ENCODE measurements around the gene CDKN2AIP. TPM values are rescaled to one million over a fixed set of nuclear protein-coding genes. Genes with fewer than 3 reads are reported as not detected.

CDKN2AIP gene
- total RNA-seq, 2 experiments from 2014 or later, result 31.2 to 36.3 TPM

DNA sequence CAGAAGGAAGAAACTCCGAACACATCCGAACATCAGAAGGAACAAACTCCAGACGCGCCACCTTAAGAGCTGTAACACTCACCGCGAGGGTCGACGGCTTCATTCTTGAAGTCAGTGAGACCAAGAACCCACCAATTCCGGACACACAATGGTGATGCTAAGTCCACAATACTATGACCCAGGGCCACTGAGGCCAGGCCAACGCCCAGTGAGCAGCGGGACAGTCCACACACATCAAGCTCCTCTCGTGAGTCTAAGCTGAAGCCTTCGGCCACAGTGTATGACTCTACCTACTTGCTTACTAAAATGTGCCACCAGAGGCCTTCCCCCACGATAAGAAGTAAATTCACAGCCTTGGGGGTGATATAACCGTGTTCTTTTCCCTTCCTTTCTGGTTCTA lies 10.2 kb upstream of the CDKN2AIP start:
- Histone ChIP-seq H3K4me1 (ENCODE audit: insufficient read depth, low read length, poor library complexity, severe bottlenecking) (peaks cover 7% of the 10 kb centered on the region), H3K27ac (ENCODE audit: low read depth, low read length, poor library complexity, severe bottlenecking) (no peak overlapping the region), H3K9me2 (ENCODE audit: insufficient read depth, low read length) (no peaks in the 10 kb centered on the region), H3K4me3 (ENCODE audit: low read depth, low read length, poor library complexity, severe bottlenecking) (no peak overlapping the region), H3K79me2 (ENCODE audit: insufficient read depth, low read depth, low read length) (no peaks in the 10 kb centered on the region), H3K36me3 (ENCODE audit: insufficient read depth, low read length) (no peaks in the 10 kb centered on the region), H4K20me1 (ENCODE audit: insufficient read depth, low read length) (no peaks in the 10 kb centered on the region), H2AFZ (ENCODE audit: low read length) (no peak overlapping the region), H3K9me3 (ENCODE audit: low read length) (no peaks in the 10 kb centered on the region), H3K4me2 (ENCODE audit: low read length) (no peak overlapping the region)
- ChIA-PET CTCF (ENCODE audit: unreplicated experiment) (no interaction called here), POLR2A (interaction anchor here (1.0 to 1.4 kb wide), 2 partner anchors 9 to 13 kb away, joined by 3 to 5 read pairs; no protein-coding TSS in a partner anchor)
- BruUV-seq (replicated peaks), result no TSS peak
- no peak for DNase-seq (ENCODE audit: low spot score)
- TF ChIP-seq EZH2phosphoT487 (IDR thresholded peaks at IDR 0.05; ENCODE audit: borderline replicate concordance, low read depth, low read length), result no peak
- TF ChIP-seq, protein P1, sequence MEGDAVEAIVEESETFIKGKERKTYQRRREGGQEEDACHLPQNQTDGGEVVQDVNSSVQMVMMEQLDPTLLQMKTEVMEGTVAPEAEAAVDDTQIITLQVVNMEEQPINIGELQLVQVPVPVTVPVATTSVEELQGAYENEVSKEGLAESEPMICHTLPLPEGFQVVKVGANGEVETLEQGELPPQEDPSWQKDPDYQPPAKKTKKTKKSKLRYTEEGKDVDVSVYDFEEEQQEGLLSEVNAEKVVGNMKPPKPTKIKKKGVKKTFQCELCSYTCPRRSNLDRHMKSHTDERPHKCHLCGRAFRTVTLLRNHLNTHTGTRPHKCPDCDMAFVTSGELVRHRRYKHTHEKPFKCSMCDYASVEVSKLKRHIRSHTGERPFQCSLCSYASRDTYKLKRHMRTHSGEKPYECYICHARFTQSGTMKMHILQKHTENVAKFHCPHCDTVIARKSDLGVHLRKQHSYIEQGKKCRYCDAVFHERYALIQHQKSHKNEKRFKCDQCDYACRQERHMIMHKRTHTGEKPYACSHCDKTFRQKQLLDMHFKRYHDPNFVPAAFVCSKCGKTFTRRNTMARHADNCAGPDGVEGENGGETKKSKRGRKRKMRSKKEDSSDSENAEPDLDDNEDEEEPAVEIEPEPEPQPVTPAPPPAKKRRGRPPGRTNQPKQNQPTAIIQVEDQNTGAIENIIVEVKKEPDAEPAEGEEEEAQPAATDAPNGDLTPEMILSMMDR (conservative IDR thresholded peaks at IDR 0.05; ENCODE audit: low read length), result no peak
- intact Hi-C loops (cut with micrococcal nuclease; ENCODE audit: unreplicated experiment), result no loop called here

DNA sequence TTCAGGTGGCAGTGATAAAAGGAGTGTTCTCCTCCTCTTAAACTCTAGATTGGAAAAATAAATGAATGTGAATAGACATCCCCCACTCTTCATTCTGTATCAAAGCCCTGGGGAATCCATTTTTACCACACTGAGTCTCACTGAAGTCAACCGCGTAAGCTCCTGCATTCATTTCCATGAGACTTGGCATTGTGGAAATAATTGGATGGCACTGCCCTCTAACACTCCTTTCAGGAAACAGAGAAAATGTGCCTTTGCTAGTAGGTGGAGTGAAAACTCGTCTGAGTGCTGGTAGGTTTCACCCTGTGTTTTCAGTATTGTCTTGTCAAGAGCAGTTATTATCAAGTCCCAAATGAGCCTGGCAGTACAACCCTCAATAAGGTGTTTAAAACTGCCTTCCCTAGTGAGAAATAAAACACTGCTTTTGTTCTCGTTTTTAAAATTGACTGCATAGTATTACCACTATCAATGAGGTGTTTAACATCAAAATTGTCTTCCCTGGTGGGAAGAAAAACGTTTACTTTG lies 9.7 kb upstream of the CDKN2AIP start:
- Histone ChIP-seq H3K4me1 (ENCODE audit: insufficient read depth, low read length, poor library complexity, severe bottlenecking) (peaks cover 7% of the 10 kb centered on the region), H2AFZ (ENCODE audit: low read length) (peak overlapping the region; percentile 28; the same call in 1 of the 2 replicates), H4K20me1 (ENCODE audit: insufficient read depth, low read length) (no peaks in the 10 kb centered on the region), H3K4me2 (ENCODE audit: low read length) (no peak overlapping the region), H3K4me3 (ENCODE audit: low read depth, low read length, poor library complexity, severe bottlenecking) (no peak overlapping the region), H3K36me3 (ENCODE audit: insufficient read depth, low read length) (no peaks in the 10 kb centered on the region), H3K79me2 (ENCODE audit: insufficient read depth, low read depth, low read length) (no peaks in the 10 kb centered on the region), H3K9me3 (ENCODE audit: low read length) (no peaks in the 10 kb centered on the region), H3K27ac (ENCODE audit: low read depth, low read length, poor library complexity, severe bottlenecking) (no peak overlapping the region), H3K9me2 (ENCODE audit: insufficient read depth, low read length) (no peaks in the 10 kb centered on the region)
- DNase-seq (ENCODE audit: low spot score), result no peak
- POLR2A ChIA-PET, result interaction anchor here (1.0 to 1.4 kb wide), 2 partner anchors 9 to 12 kb away, joined by 3 to 5 read pairs; no protein-coding TSS in a partner anchor
- TF ChIP-seq EZH2phosphoT487 (IDR thresholded peaks at IDR 0.05; ENCODE audit: borderline replicate concordance, low read depth, low read length), result no peak
- TF ChIP-seq, protein P1 (conservative IDR thresholded peaks at IDR 0.05; ENCODE audit: low read length), result no peak
- BruUV-seq (replicated peaks), result no TSS peak
- CTCF ChIA-PET (ENCODE audit: unreplicated experiment), result no interaction called here
- intact Hi-C loops (cut with micrococcal nuclease; ENCODE audit: unreplicated experiment), result no loop called here

DNA sequence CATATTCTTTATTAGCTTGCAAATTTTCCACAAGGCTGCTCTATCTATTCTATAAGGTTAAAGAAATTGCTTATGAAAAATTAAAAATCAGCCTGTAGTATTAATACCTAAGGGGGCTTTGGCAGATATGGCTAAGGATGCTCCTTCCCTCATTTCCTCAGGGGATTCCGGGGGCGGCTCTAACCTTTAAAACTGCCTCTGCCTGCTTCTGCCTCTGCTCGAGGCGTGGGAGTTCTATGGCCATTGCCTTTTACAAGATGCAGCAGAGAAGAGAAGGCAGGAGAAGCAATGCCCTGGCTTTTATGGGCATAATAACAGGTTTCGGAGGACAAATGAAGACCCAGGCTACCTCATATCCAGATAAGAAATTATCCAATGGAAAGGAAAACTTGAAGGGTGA lies 8.6 kb upstream of the CDKN2AIP start:
- Histone ChIP-seq H3K36me3 (ENCODE audit: insufficient read depth, low read length) (no peaks in the 10 kb centered on the region), H3K9me3 (ENCODE audit: low read length) (no peaks in the 10 kb centered on the region), H3K27ac (ENCODE audit: low read depth, low read length, poor library complexity, severe bottlenecking) (no peak overlapping the region), H4K20me1 (ENCODE audit: insufficient read depth, low read length) (no peaks in the 10 kb centered on the region), H3K4me3 (ENCODE audit: low read depth, low read length, poor library complexity, severe bottlenecking) (no peak overlapping the region), H3K4me1 (ENCODE audit: insufficient read depth, low read length, poor library complexity, severe bottlenecking) (peaks cover 3% of the 10 kb centered on the region), H2AFZ (ENCODE audit: low read length) (no peak overlapping the region), H3K4me2 (ENCODE audit: low read length) (no peak overlapping the region), H3K79me2 (ENCODE audit: insufficient read depth, low read depth, low read length) (no peaks in the 10 kb centered on the region), H3K9me2 (ENCODE audit: insufficient read depth, low read length) (no peaks in the 10 kb centered on the region)
- CTCF ChIA-PET (ENCODE audit: unreplicated experiment), result no interaction called here
- no peak for DNase-seq (ENCODE audit: low spot score)
- POLR2A ChIA-PET, result interaction anchor here (0.6 to 1.4 kb wide), 3 partner anchors 8 to 1837 kb away, joined by 3 to 6 read pairs (median 3); no protein-coding TSS in a partner anchor
- BruUV-seq (replicated peaks), result no TSS peak
- intact Hi-C loops (cut with micrococcal nuclease; ENCODE audit: unreplicated experiment), result no loop called here
- no peak for TF ChIP-seq EZH2phosphoT487 (IDR thresholded peaks at IDR 0.05; ENCODE audit: borderline replicate concordance, low read depth, low read length)
- TF ChIP-seq, protein P1 (conservative IDR thresholded peaks at IDR 0.05; ENCODE audit: low read length), result no peak
